Panc1 (cell line): ENCODE data around the gene ADAM10. TPM values are rescaled to one million over a fixed set of nuclear protein-coding genes. Genes with fewer than 3 reads are reported as not detected.

Source experiments
- ATAC-seq: fragments of 200-7000 bp; cut with Tn5 transposase; 2 replicates; pipeline ENCODE4 v1.9.1; 2020; ENCODE audit warnings: mild to moderate bottlenecking, moderate library complexity
- BruUV-seq: library from RNA; stranded (reverse); fragments of 400-500 nt; replicated peaks from 2 replicates; lab custom pipeline; 2021; lab: Mats Ljungman, UMichigan
- CTCF ChIA-PET: fragments of 300-600 bp; sonication (Branson Sonifier 250); formaldehyde crosslinking; loops from one replicate; lab custom pipeline; 2022; ENCODE audit warnings: antibody characterized with exemption; lab: Charles Lee
- POLR2A ChIA-PET: fragments of 300-600 bp; sonication (Branson Sonifier 250); formaldehyde crosslinking; loops from one replicate; lab custom pipeline; 2022; ENCODE audit warnings: antibody characterized with exemption; lab: Charles Lee
- DNase-seq: peaks from one replicate; pipeline ENCODE4 v3.0.0-alpha.2; 2010; ENCODE audit warnings: low read depth, low spot score
- H3K27ac ChIP-seq: 2 replicates; pipeline ENCODE4 v1.5.1; 2011; ENCODE audit warnings: mild to moderate bottlenecking, low read length, inconsistent platforms
- H3K27me3 ChIP-seq: fragments of 200-500 bp; sonication (Bioruptor generic); 2 replicates; pipeline ENCODE4 v1.6.0; 2014; ENCODE audit warnings: low read length, inconsistent platforms; ENCODE audit not compliant: control insufficient read depth, insufficient read depth
- H3K36me3 ChIP-seq: fragments of 200-500 bp; sonication (Bioruptor generic); 2 replicates; pipeline ENCODE4 v1.5.1; 2014; ENCODE audit warnings: inconsistent platforms, mild to moderate bottlenecking, low read length, moderate library complexity; ENCODE audit not compliant: control insufficient read depth, insufficient read depth
- H3K4me1 ChIP-seq: 2 replicates; pipeline ENCODE4 v1.5.1; 2011; ENCODE audit warnings: inconsistent platforms, mild to moderate bottlenecking, low read length, moderate library complexity; ENCODE audit not compliant: control insufficient read depth, insufficient read depth
- H3K4me3 ChIP-seq, 2 experiments: 2 replicates each; pipeline ENCODE4 v1.5.1; 2011 to 2012; ENCODE audit warnings: low read depth in 2 of 2, low read length in 2 of 2, mild to moderate bottlenecking in 2 of 2, inconsistent platforms in 1 of 2, moderate library complexity in 1 of 2
- H3K9me3 ChIP-seq: fragments of 200-500 bp; sonication (Bioruptor generic); 2 replicates; pipeline ENCODE4 v1.5.1; 2014; ENCODE audit warnings: low read depth, mild to moderate bottlenecking, inconsistent platforms, low read length, moderate library complexity; ENCODE audit not compliant: control insufficient read depth, insufficient read depth
- POLR2AphosphoS5 ChIP-seq: IDR thresholded peaks from 2 replicates; pipeline ENCODE4 v1.6.1; 2012; ENCODE audit warnings: mild to moderate bottlenecking, low read depth, low read length, moderate library complexity
- SIN3A ChIP-seq: IDR thresholded peaks from 2 replicates; pipeline ENCODE4 v1.6.1; 2012; ENCODE audit warnings: low read depth, mild to moderate bottlenecking, low read length, moderate library complexity, borderline replicate concordance; ENCODE audit not compliant: insufficient read depth
- TCF7L2 ChIP-seq: IDR thresholded peaks from 2 replicates; pipeline ENCODE4 v1.6.1; 2011; ENCODE audit warnings: mild to moderate bottlenecking, low read depth, low read length, inconsistent platforms
- in situ Hi-C: cut with HindIII; loops from 2 replicates; pipeline ENCODE4 v1.10.0; 2016; ENCODE audit warnings: low sequenced_read_pairs, low pct_unique_long_range_greater_than_20kb
- intact Hi-C: fragments of 100-400 bp; cut with micrococcal nuclease; formaldehyde crosslinking; loops from one replicate; pipeline ENCODE4 v1.10.0; 2022; ENCODE audit not compliant: unreplicated experiment
- total RNA-seq: library from RNA; stranded (reverse); gene quantifications from one replicate; pipeline ENCODE4 v1.2.1, GENCODE V29; 2021; ENCODE audit not compliant: unreplicated experiment
- TF ChIP-seq, protein P1 (sequence below): fragments of 450-650 bp; IDR thresholded peaks from 2 replicates; pipeline ENCODE4 v1.5.1; 2017; ENCODE audit warnings: mild to moderate bottlenecking
- TF ChIP-seq, protein P2 (sequence below), 2 experiments: IDR thresholded peaks; 2 replicates each; pipeline ENCODE4 v1.6.1; 2011 to 2012; ENCODE audit warnings: low read depth in 2 of 2, control low read depth in 1 of 2, low read length in 1 of 2, mild to moderate bottlenecking in 1 of 2, moderate library complexity in 1 of 2; ENCODE audit not compliant: insufficient read depth in 1 of 2

Gene ADAM10
- total RNA-seq, 1 experiment from 2014 or later, result 176 TPM

DNA sequence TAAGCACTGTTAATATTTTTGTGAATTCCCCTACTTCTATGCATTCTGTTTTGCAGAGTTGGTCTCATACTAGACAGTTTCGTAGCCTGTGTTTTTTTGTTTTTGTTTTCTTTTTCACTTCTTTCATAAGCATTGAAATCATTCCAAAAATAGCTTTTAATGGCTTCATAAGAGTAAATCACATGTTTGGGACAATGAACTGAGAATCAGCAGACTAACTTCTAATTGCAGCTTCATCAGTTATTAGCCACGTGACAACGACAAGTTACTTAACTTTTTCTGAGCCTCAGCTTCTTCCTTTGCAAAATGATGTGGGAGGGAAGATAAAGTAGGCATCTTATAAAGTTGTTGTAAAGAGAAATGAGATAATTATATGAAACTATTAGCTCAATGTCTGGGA is 193.0 kb downstream of the ADAM10 start:
- H3K36me3 ChIP-seq, result no peaks in the 10 kb centered on the region
- in situ Hi-C loops (no loop called here), intact Hi-C loops (no loop called here)
- POLR2A ChIA-PET, result no interaction called here
- ATAC-seq (no peak), DNase-seq (no peak)
- BruUV-seq, result no TSS peak
- H3K27ac ChIP-seq, result no peak overlapping the region
- TF ChIP-seq TCF7L2 (no peak), POLR2AphosphoS5 (no peak), SIN3A (no peak)
- TF ChIP-seq, protein P1, sequence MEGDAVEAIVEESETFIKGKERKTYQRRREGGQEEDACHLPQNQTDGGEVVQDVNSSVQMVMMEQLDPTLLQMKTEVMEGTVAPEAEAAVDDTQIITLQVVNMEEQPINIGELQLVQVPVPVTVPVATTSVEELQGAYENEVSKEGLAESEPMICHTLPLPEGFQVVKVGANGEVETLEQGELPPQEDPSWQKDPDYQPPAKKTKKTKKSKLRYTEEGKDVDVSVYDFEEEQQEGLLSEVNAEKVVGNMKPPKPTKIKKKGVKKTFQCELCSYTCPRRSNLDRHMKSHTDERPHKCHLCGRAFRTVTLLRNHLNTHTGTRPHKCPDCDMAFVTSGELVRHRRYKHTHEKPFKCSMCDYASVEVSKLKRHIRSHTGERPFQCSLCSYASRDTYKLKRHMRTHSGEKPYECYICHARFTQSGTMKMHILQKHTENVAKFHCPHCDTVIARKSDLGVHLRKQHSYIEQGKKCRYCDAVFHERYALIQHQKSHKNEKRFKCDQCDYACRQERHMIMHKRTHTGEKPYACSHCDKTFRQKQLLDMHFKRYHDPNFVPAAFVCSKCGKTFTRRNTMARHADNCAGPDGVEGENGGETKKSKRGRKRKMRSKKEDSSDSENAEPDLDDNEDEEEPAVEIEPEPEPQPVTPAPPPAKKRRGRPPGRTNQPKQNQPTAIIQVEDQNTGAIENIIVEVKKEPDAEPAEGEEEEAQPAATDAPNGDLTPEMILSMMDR, result no peak
- TF ChIP-seq, protein P2, sequence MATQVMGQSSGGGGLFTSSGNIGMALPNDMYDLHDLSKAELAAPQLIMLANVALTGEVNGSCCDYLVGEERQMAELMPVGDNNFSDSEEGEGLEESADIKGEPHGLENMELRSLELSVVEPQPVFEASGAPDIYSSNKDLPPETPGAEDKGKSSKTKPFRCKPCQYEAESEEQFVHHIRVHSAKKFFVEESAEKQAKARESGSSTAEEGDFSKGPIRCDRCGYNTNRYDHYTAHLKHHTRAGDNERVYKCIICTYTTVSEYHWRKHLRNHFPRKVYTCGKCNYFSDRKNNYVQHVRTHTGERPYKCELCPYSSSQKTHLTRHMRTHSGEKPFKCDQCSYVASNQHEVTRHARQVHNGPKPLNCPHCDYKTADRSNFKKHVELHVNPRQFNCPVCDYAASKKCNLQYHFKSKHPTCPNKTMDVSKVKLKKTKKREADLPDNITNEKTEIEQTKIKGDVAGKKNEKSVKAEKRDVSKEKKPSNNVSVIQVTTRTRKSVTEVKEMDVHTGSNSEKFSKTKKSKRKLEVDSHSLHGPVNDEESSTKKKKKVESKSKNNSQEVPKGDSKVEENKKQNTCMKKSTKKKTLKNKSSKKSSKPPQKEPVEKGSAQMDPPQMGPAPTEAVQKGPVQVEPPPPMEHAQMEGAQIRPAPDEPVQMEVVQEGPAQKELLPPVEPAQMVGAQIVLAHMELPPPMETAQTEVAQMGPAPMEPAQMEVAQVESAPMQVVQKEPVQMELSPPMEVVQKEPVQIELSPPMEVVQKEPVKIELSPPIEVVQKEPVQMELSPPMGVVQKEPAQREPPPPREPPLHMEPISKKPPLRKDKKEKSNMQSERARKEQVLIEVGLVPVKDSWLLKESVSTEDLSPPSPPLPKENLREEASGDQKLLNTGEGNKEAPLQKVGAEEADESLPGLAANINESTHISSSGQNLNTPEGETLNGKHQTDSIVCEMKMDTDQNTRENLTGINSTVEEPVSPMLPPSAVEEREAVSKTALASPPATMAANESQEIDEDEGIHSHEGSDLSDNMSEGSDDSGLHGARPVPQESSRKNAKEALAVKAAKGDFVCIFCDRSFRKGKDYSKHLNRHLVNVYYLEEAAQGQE (IDR thresholded peaks at IDR 0.05; ENCODE audit: insufficient read depth in 1 of 2, low read depth in 2 of 2, low read length in 1 of 2), result no peak
- no peaks in the 10 kb centered on the region for H3K9me3 ChIP-seq
- no peaks in the 10 kb centered on the region for H3K4me1 ChIP-seq
- CTCF ChIA-PET, result no interaction called here
- H3K27me3 ChIP-seq, result no peaks in the 10 kb centered on the region
- H3K4me3 ChIP-seq, result no peak overlapping the region

DNA sequence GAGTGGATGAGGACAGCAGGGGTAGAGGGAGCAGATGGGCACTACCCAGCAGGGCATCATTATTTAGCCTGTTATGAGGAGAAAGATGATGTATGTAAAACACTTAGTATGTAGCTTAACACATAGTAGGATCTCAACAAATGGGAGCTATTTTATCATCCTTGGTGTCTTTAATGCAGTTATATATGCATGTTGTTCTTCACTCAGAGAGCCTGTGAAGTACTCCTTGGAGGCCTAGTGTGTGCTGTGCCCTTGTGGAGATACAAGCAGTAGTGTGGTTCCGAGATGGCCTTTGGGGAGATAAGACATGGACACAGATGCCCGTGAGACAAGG is 193.5 kb downstream of the ADAM10 start:
- H3K9me3 ChIP-seq, result no peaks in the 10 kb centered on the region
- DNase-seq (no peak), ATAC-seq (no peak)
- in situ Hi-C loops, result no loop called here
- no peaks in the 10 kb centered on the region for H3K36me3 ChIP-seq
- no TSS peak for BruUV-seq
- no peaks in the 10 kb centered on the region for H3K4me1 ChIP-seq
- TF ChIP-seq SIN3A (no peak), POLR2AphosphoS5 (no peak), TCF7L2 (no peak)
- TF ChIP-seq, protein P1, result no peak
- TF ChIP-seq, protein P2 (IDR thresholded peaks at IDR 0.05; ENCODE audit: insufficient read depth in 1 of 2, low read depth in 2 of 2, low read length in 1 of 2), result no peak
- H3K4me3 ChIP-seq, result no peak overlapping the region
- POLR2A ChIA-PET, result no interaction called here
- H3K27me3 ChIP-seq, result no peaks in the 10 kb centered on the region
- intact Hi-C loops, result no loop called here
- CTCF ChIA-PET, result no interaction called here
- H3K27ac ChIP-seq, result no peak overlapping the region
